Keratinocyte (primary cell): ENCODE data around the gene TMEM109. TPM values are rescaled to one million over a fixed set of nuclear protein-coding genes. Genes with fewer than 3 reads are reported as not detected.

Experiments used
- DNase-seq: peaks from one replicate; pipeline ENCODE4 v3.0.0-alpha.2; 2011; ENCODE audit warnings: low read depth, missing footprints, low spot score
- FAIRE-seq: peaks from 2 replicates; lab custom pipeline; 2011; peaks lifted over from hg19 to GRCh38; lab: Jason Lieb, UNC
- H2AFZ ChIP-seq: 2 replicates; pipeline ENCODE4 v1.6.0; 2012; ENCODE audit warnings: low read length, control low read depth, inconsistent platforms; ENCODE audit not compliant: control insufficient read depth
- H3K27ac ChIP-seq: 2 replicates; pipeline ENCODE4 v1.5.1; 2011; ENCODE audit warnings: low read length; ENCODE audit not compliant: control insufficient read depth, insufficient read depth
- H3K27me3 ChIP-seq: 3 replicates; pipeline ENCODE4 v1.6.0; 2011; ENCODE audit warnings: low read length; ENCODE audit not compliant: control insufficient read depth, insufficient read depth; ENCODE audit errors: extremely low read depth
- H3K36me3 ChIP-seq, 2 experiments: 2 replicates in 1 of 2; 3 replicates in 1 of 2; pipeline ENCODE4 v1.5.1; 2011; ENCODE audit warnings: low read length in 2 of 2, mild to moderate bottlenecking in 1 of 2; ENCODE audit not compliant: control insufficient read depth in 2 of 2, insufficient read depth in 2 of 2; ENCODE audit errors: extremely low read depth in 1 of 2
- H3K4me1 ChIP-seq: 3 replicates; pipeline ENCODE4 v1.5.1; 2011; ENCODE audit warnings: low read length; ENCODE audit not compliant: control insufficient read depth, insufficient read depth; ENCODE audit errors: extremely low read depth
- H3K4me2 ChIP-seq: 3 replicates; pipeline ENCODE4 v1.6.0; 2011; ENCODE audit warnings: low read depth, low read length; ENCODE audit not compliant: control insufficient read depth, insufficient read depth; ENCODE audit errors: extremely low read depth
- H3K4me3 ChIP-seq, 3 experiments: fragments of 200-600 bp in 1 of 3; sonication (generic) in 1 of 3; 2 replicates in 2 of 3; 3 replicates in 1 of 3; pipeline ENCODE4 v1.5.1; 2011 to 2016; ENCODE audit warnings: low read length in 3 of 3, mild to moderate bottlenecking in 3 of 3, control low read depth in 2 of 3, inconsistent platforms in 1 of 3, low read depth in 1 of 3, mixed read lengths in 1 of 3, mixed run types in 1 of 3, moderate library complexity in 1 of 3; ENCODE audit not compliant: control insufficient read depth in 2 of 3, insufficient read depth in 2 of 3; ENCODE audit errors: extremely low read depth in 1 of 3
- H3K79me2 ChIP-seq: 2 replicates; pipeline ENCODE4 v1.6.0; 2012; ENCODE audit warnings: low read length; ENCODE audit not compliant: control insufficient read depth, insufficient read depth
- H3K9ac ChIP-seq: 3 replicates; pipeline ENCODE4 v1.6.0; 2011; ENCODE audit warnings: low read length; ENCODE audit not compliant: control insufficient read depth, insufficient read depth; ENCODE audit errors: extremely low read depth
- H3K9me1 ChIP-seq: 3 replicates; pipeline ENCODE4 v1.6.0; 2011; ENCODE audit warnings: low read length; ENCODE audit not compliant: control insufficient read depth, insufficient read depth; ENCODE audit errors: extremely low read depth
- H3K9me3 ChIP-seq: 2 replicates; pipeline ENCODE4 v1.5.1; 2012; ENCODE audit warnings: low read depth, low read length; ENCODE audit not compliant: control insufficient read depth
- H4K20me1 ChIP-seq: 3 replicates; pipeline ENCODE4 v1.6.0; 2011; ENCODE audit warnings: low read length; ENCODE audit not compliant: control insufficient read depth, insufficient read depth; ENCODE audit errors: extremely low read depth
- CTCF ChIP-seq, 3 experiments: IDR thresholded peaks in 1 of 3; conservative IDR thresholded peaks in 1 of 3; optimal IDR thresholded peaks in 1 of 3; 2 replicates in 2 of 3; 3 replicates in 1 of 3; pipeline versions ENCODE3 to v1.5.1; 2011; ENCODE audit warnings: low read length in 3 of 3, mild to moderate bottlenecking in 3 of 3, moderate library complexity in 2 of 3, control low read depth in 1 of 3, inconsistent platforms in 1 of 3; ENCODE audit not compliant: insufficient read depth in 2 of 3; ENCODE audit errors: extremely low read depth in 1 of 3
- EZH2 ChIP-seq: IDR thresholded peaks from one replicate; pipeline ENCODE4 v1.6.1; 2012; ENCODE audit warnings: inconsistent platforms, mild to moderate bottlenecking, low read length, moderate library complexity
- dilution Hi-C: fragments of 300-500 bp; cut with MboI; formaldehyde crosslinking; loops from one replicate; pipeline ENCODE4 v1.7.0; 2020; ENCODE audit warnings: low sequenced_read_pairs; ENCODE audit not compliant: extremely low pct_ligation_motif_present
- polyA plus RNA-seq, 5 experiments: library from polyadenylated mRNA; depleted of rRNA in 3 of 5; stranded (reverse) in 3 of 5; stranded (forward) in 1 of 5; unstranded in 1 of 5; fragments of >200 nt; gene quantifications; 1 replicate in 1 of 5; 2 replicates in 3 of 5; 3 replicates in 1 of 5; pipeline versions ENCODE4 v1.2.1 to v1.2.3, GENCODE V29; 2011 to 2012; ENCODE audit warnings: missing spikeins in 2 of 5, low read depth in 1 of 5, low replicate concordance in 1 of 5

The TMEM109 gene
- polyA plus RNA-seq, 1 donor (not counting 4 experiments of a cell fraction or from before 2014, with no cell fraction given): 25.2 TPM

DNA sequence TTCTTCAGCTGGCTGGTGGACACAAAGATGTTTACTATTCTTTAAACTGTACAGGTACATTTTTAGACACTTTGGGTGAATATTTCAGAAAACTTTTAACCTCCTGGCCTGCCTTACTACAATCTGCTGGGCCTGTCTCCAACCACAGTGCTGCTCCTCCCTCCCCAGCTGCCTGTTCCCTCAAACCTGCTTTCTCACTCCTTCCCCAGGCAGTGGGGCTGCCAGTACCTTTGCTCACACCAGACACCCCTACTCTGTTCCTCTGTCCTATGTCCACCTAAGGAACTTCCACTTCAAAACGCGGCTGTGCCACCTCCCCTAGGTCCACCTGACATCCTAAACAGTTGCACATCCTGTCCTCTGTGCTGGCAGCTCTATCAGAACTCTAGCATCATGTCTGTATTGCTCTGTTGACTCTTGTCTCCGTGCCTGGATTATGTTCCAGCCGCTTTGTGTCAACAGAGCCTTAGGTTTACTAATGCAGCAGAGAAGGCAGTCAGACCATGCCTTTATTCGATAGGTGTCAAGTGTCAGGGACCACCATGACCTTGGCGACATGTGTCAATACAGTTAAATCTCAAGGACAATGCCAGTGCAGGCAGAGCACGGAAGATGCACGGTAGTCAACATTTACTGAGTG is 33.2 kb upstream of the TMEM109 start:
- no peak overlapping the region for H3K9ac ChIP-seq
- no peaks in the 10 kb centered on the region for H3K79me2 ChIP-seq
- no peaks in the 10 kb centered on the region for H3K9me1 ChIP-seq
- TF ChIP-seq EZH2: no peak
- TF ChIP-seq CTCF (optimal IDR thresholded peaks at IDR 0.05 in 1 of 3, IDR thresholded peaks at IDR 0.05 in 1 of 3, conservative IDR thresholded peaks at IDR 0.05 in 1 of 3; ENCODE audit: extremely low read depth in 1 of 3, insufficient read depth in 2 of 3, low read length in 3 of 3): no peak
- no peaks in the 10 kb centered on the region for H3K27me3 ChIP-seq
- DNase-seq: no peak
- no peak overlapping the region for H3K4me3 ChIP-seq
- no peak for FAIRE-seq
- H2AFZ ChIP-seq: no peak overlapping the region
- no peak overlapping the region for H3K4me2 ChIP-seq
- no peaks in the 10 kb centered on the region for H3K4me1 ChIP-seq
- dilution Hi-C loops: no loop called here
- no peak overlapping the region for H3K27ac ChIP-seq
- H4K20me1 ChIP-seq: no peaks in the 10 kb centered on the region
- H3K36me3 ChIP-seq: peaks cover 3 to 8% of the 10 kb centered on the region in 2 experiments
- no peaks in the 10 kb centered on the region for H3K9me3 ChIP-seq

- no peaks in the 10 kb centered on the region for H3K4me1 ChIP-seq
- dilution Hi-C loops: no loop called here
- no peaks in the 10 kb centered on the region for H3K27me3 ChIP-seq
- TF ChIP-seq CTCF (optimal IDR thresholded peaks at IDR 0.05 in 1 of 3, IDR thresholded peaks at IDR 0.05 in 1 of 3, conservative IDR thresholded peaks at IDR 0.05 in 1 of 3; ENCODE audit: extremely low read depth in 1 of 3, insufficient read depth in 2 of 3, low read length in 3 of 3): peak; percentile 53 to 77 (median 60)
- TF ChIP-seq EZH2: no peak
- peaks cover 0 to 12% of the 10 kb centered on the region in 2 experiments for H3K36me3 ChIP-seq
- no peak overlapping the region for H2AFZ ChIP-seq
- no peaks in the 10 kb centered on the region for H3K9me1 ChIP-seq
- H4K20me1 ChIP-seq: no peaks in the 10 kb centered on the region
- H3K79me2 ChIP-seq: no peaks in the 10 kb centered on the region
- H3K9ac ChIP-seq: no peak overlapping the region
- no peak for DNase-seq
- FAIRE-seq: no peak
- H3K27ac ChIP-seq: no peak overlapping the region
- H3K4me3 ChIP-seq: no peak overlapping the region
- no peaks in the 10 kb centered on the region for H3K9me3 ChIP-seq
- no peak overlapping the region for H3K4me2 ChIP-seq
Observed at GRCh38 chr11:60887556-60887955, 26.4 kb upstream of the TMEM109 start.
